H1 (cell line): ENCODE data around the gene SPR. TPM values are rescaled to one million over a fixed set of nuclear protein-coding genes. Genes with fewer than 3 reads are reported as not detected.

Experiments used
- CTCF ChIA-PET: fragments of 300-600 bp; sonication (Branson Sonifier 250); formaldehyde crosslinking; loops from one replicate; lab custom pipeline; 2021; ENCODE audit not compliant: partially characterized antibody; lab: Charles Lee
- POLR2A ChIA-PET: fragments of 300-600 bp; sonication (Branson Sonifier 250); formaldehyde crosslinking; loops from one replicate; lab custom pipeline; 2021; ENCODE audit warnings: inconsistent platforms; ENCODE audit not compliant: partially characterized antibody; lab: Charles Lee
- DNase-seq, 2 experiments: peaks; one replicate each; pipeline versions ENCODE4 v3.0.0 to v3.0.0-alpha.2; 2010 to 2022; ENCODE audit warnings: low spot score in 2 of 2, low read depth in 1 of 2, mixed read lengths in 1 of 2
- FAIRE-seq: peaks from 2 replicates; lab custom pipeline; 2011; peaks lifted over from hg19 to GRCh38; lab: Jason Lieb, UNC
- H2AFZ ChIP-seq: 2 replicates; pipeline ENCODE4 v1.8.1; 2012; ENCODE audit warnings: low read length, inconsistent platforms
- H2AK5ac ChIP-seq: 2 replicates; pipeline ENCODE4 v1.6.1; 2013; ENCODE audit warnings: low read depth, low read length
- H2BK120ac ChIP-seq: replicated peaks from 2 replicates; pipeline ENCODE3; 2013; ENCODE audit warnings: low read depth, low read length, inconsistent platforms
- H2BK12ac ChIP-seq: 2 replicates; pipeline ENCODE4 v1.6.1; 2013; ENCODE audit warnings: low read depth, low read length
- H2BK15ac ChIP-seq: 2 replicates; pipeline ENCODE4 v1.6.1; 2013; ENCODE audit warnings: low read length
- H2BK20ac ChIP-seq: 2 replicates; pipeline ENCODE4 v1.6.1; 2013; ENCODE audit warnings: low read length
- H2BK5ac ChIP-seq: 2 replicates; pipeline ENCODE4 v1.6.1; 2013; ENCODE audit warnings: low read depth, low read length
- H3K14ac ChIP-seq: 2 replicates; pipeline ENCODE4 v1.6.1; 2013; ENCODE audit warnings: inconsistent platforms; ENCODE audit not compliant: insufficient read length
- H3K18ac ChIP-seq: 2 replicates; pipeline ENCODE4 v1.6.1; 2013; ENCODE audit warnings: low read length; ENCODE audit errors: extremely low read depth
- H3K23ac ChIP-seq: 2 replicates; pipeline ENCODE4 v1.6.1; 2013; ENCODE audit warnings: inconsistent platforms; ENCODE audit not compliant: insufficient read length
- H3K23me2 ChIP-seq: 2 replicates; pipeline ENCODE4 v1.6.1; 2013; ENCODE audit warnings: low read depth, low read length
- H3K27ac ChIP-seq: 2 replicates; pipeline ENCODE4 v1.6.1; 2011; ENCODE audit warnings: low read depth, low read length, inconsistent platforms
- H3K27me3 ChIP-seq, 4 experiments: replicated peaks in 1 of 4; 1 replicate in 1 of 4; 2 replicates in 3 of 4; pipeline versions ENCODE4 v1.6.1 to v1.8.1; 2011 to 2013; ENCODE audit warnings: low read length in 3 of 4, mild to moderate bottlenecking in 3 of 4, inconsistent platforms in 2 of 4, mixed read lengths in 2 of 4, moderate library complexity in 1 of 4; ENCODE audit not compliant: control insufficient read depth in 3 of 4, insufficient read depth in 3 of 4; ENCODE audit errors: extremely low read depth in 1 of 4
- H3K36me3 ChIP-seq, 4 experiments: 2 replicates each; pipeline versions ENCODE4 v1.6.1 to v1.8.1; 2011 to 2013; ENCODE audit warnings: mild to moderate bottlenecking in 4 of 4, low read length in 3 of 4, moderate library complexity in 2 of 4, control low read depth in 1 of 4, inconsistent platforms in 1 of 4; ENCODE audit not compliant: insufficient read depth in 4 of 4, control insufficient read depth in 2 of 4
- H3K4ac ChIP-seq: replicated peaks from 2 replicates; pipeline ENCODE3; 2013; ENCODE audit warnings: low read length, low read depth, mixed read lengths, inconsistent platforms; ENCODE audit not compliant: insufficient read length
- H3K4me1 ChIP-seq, 4 experiments: replicated peaks in 1 of 4; 1 replicate in 1 of 4; 2 replicates in 3 of 4; pipeline versions ENCODE4 v1.6.1 to v1.8.1; 2011 to 2013; ENCODE audit warnings: low read length in 3 of 4, inconsistent platforms in 2 of 4, mixed read lengths in 1 of 4; ENCODE audit not compliant: insufficient read depth in 4 of 4, control insufficient read depth in 3 of 4
- H3K4me2 ChIP-seq, 2 experiments: 2 replicates each; pipeline versions ENCODE4 v1.6.1 to v1.8.1; 2011 to 2013; ENCODE audit warnings: low read depth in 2 of 2, low read length in 2 of 2, control low read depth in 1 of 2, inconsistent platforms in 1 of 2, mild to moderate bottlenecking in 1 of 2; ENCODE audit not compliant: insufficient read depth in 1 of 2
- H3K4me3 ChIP-seq, 4 experiments: fragments of 200-600, 300-600 bp in 1 of 4; sonication (generic), shearing (Covaris generic), sonication (Bioruptor Twin) in 1 of 4; 2 replicates each; pipeline versions ENCODE4 v1.5.1 to v1.8.1; 2011 to 2016; ENCODE audit warnings: low read length in 4 of 4, low read depth in 3 of 4, control low read depth in 2 of 4, inconsistent platforms in 2 of 4, mild to moderate bottlenecking in 2 of 4, mixed read lengths in 1 of 4, moderate library complexity in 1 of 4; ENCODE audit not compliant: insufficient read depth in 2 of 4; ENCODE audit errors: extremely low read depth in 1 of 4
- H3K56ac ChIP-seq: replicated peaks from 2 replicates; pipeline ENCODE3; 2013; ENCODE audit warnings: low read depth, mild to moderate bottlenecking, mixed read lengths, low read length, inconsistent platforms; ENCODE audit not compliant: insufficient read length
- H3K79me1 ChIP-seq: 2 replicates; pipeline ENCODE4 v1.6.1; 2013; ENCODE audit warnings: low read depth, low read length, control low read depth
- H3K79me2 ChIP-seq, 2 experiments: 2 replicates each; pipeline versions ENCODE4 v1.6.1 to v1.8.1; 2012 to 2013; ENCODE audit warnings: low read length in 2 of 2, mild to moderate bottlenecking in 2 of 2, inconsistent platforms in 1 of 2; ENCODE audit not compliant: insufficient read depth in 2 of 2, control insufficient read depth in 1 of 2
- H3K9ac ChIP-seq, 4 experiments: replicated peaks in 1 of 4; 1 replicate in 1 of 4; 2 replicates in 3 of 4; pipeline versions ENCODE4 v1.6.1 to v1.8.1; 2011 to 2013; ENCODE audit warnings: low read depth in 3 of 4, low read length in 3 of 4, control low read depth in 2 of 4, mild to moderate bottlenecking in 2 of 4, moderate library complexity in 2 of 4, inconsistent platforms in 1 of 4; ENCODE audit errors: extremely low read depth in 1 of 4
- H3K9me3 ChIP-seq, 2 experiments: 2 replicates each; pipeline versions ENCODE4 v1.6.1 to v1.8.1; 2012 to 2013; ENCODE audit warnings: mild to moderate bottlenecking in 2 of 2, moderate library complexity in 2 of 2, control low read depth in 1 of 2, inconsistent platforms in 1 of 2, low read depth in 1 of 2, low read length in 1 of 2, mixed read lengths in 1 of 2; ENCODE audit not compliant: insufficient read depth in 2 of 2
- H4K20me1 ChIP-seq, 2 experiments: replicated peaks in 1 of 2; 2 replicates each; pipeline versions ENCODE3 to v1.8.1; 2011 to 2013; ENCODE audit warnings: inconsistent platforms in 2 of 2, low read length in 2 of 2, mild to moderate bottlenecking in 1 of 2; ENCODE audit not compliant: insufficient read depth in 2 of 2, control insufficient read depth in 1 of 2
- H4K5ac ChIP-seq: 2 replicates; pipeline ENCODE4 v1.6.1; 2013; ENCODE audit warnings: low read length, low read depth, mixed read lengths, inconsistent platforms; ENCODE audit not compliant: insufficient read length
- H4K8ac ChIP-seq: 2 replicates; pipeline ENCODE4 v1.8.0; 2013; ENCODE audit warnings: mild to moderate bottlenecking, moderate library complexity, low read length, inconsistent platforms; ENCODE audit not compliant: insufficient read depth; ENCODE audit errors: extremely low read depth
- H4K91ac ChIP-seq: replicated peaks from 2 replicates; pipeline ENCODE3; 2013; ENCODE audit warnings: low read length, mixed read lengths, inconsistent platforms; ENCODE audit not compliant: insufficient read length
- ASH2L ChIP-seq: fragments of 200-600, 300-600 bp; sonication (generic); IDR thresholded peaks from one replicate; pipeline ENCODE4 v1.7.1; 2017; ENCODE audit warnings: low read length
- ATF3 ChIP-seq: IDR thresholded peaks from 2 replicates; pipeline ENCODE4 v1.6.1; 2011; ENCODE audit warnings: low read depth, mild to moderate bottlenecking, low read length; ENCODE audit not compliant: insufficient read depth
- BCL11A ChIP-seq, 2 experiments: IDR thresholded peaks; one replicate each; pipeline ENCODE4 v1.6.1; 2011; ENCODE audit warnings: low read depth in 2 of 2, low read length in 2 of 2, mild to moderate bottlenecking in 2 of 2
- EGR1 ChIP-seq: IDR thresholded peaks from 2 replicates; pipeline ENCODE4 v1.6.1; 2011; ENCODE audit warnings: low read depth, low read length, borderline replicate concordance
- HDAC6 ChIP-seq: IDR thresholded peaks from one replicate; pipeline ENCODE4 v1.7.1; 2012; ENCODE audit warnings: low read depth, mild to moderate bottlenecking, inconsistent platforms, low read length, moderate library complexity
- RAD21 ChIP-seq, 2 experiments: IDR thresholded peaks in 1 of 2; conservative IDR thresholded peaks in 1 of 2; 2 replicates each; pipeline ENCODE4 v1.6.1; 2011; ENCODE audit warnings: low read depth in 2 of 2, low read length in 2 of 2, improper control_type of control experiment in 1 of 2, inconsistent platforms in 1 of 2, mild to moderate bottlenecking in 1 of 2, moderate library complexity in 1 of 2
- SIN3A ChIP-seq, 2 experiments: IDR thresholded peaks in 1 of 2; conservative IDR thresholded peaks in 1 of 2; 2 replicates each; pipeline ENCODE4 v1.6.1; 2011 to 2012; ENCODE audit warnings: low read length in 2 of 2, improper control_type of control experiment in 1 of 2, low read depth in 1 of 2, mild to moderate bottlenecking in 1 of 2
- TBP ChIP-seq: IDR thresholded peaks from 2 replicates; pipeline ENCODE4 v1.6.1; 2011; ENCODE audit warnings: low read depth, low read length, improper control_type of control experiment
- WGBS, 2 experiments: shearing (Covaris generic) in 1 of 2; methylation state at CpG; one replicate each; pipeline versions ENCODE4 v1.1.6 to v1.1.7; 2013 to 2015; ENCODE audit warnings: low lambda C conversion rate in 2 of 2, mixed read lengths in 2 of 2, inconsistent platforms in 1 of 2, low coverage in 1 of 2, missing lambda C conversion rate in 1 of 2; ENCODE audit not compliant: insufficient replicate concordance in 2 of 2, insufficient coverage in 1 of 2, insufficient read length in 1 of 2; ENCODE audit errors: extremely low coverage in 1 of 2, missing lambda C conversion rate in 1 of 2; 5-methylcytosine and 5-hydroxymethylcytosine counted together
- polyA plus RNA-seq, 7 experiments: library from polyadenylated mRNA; depleted of rRNA in 3 of 7; stranded (reverse) in 5 of 7; unstranded in 2 of 7; fragments of >200 nt in 5 of 7; fragments of 200-250 nt in 2 of 7; gene quantifications; 1 replicate in 5 of 7; 2 replicates in 1 of 7; 4 replicates in 1 of 7; pipeline versions ENCODE4 v1.2.1 to v1.2.3, GENCODE V29; 2011 to 2013; ENCODE audit warnings: missing spikeins in 2 of 7, mixed read lengths in 2 of 7
- total RNA-seq: library from RNA; stranded (reverse); fragmentation: NEBNext Ultra II Directional; extraction: Animal tissue kit (Norgen Biotek cat#: 25700); gene quantifications from 2 replicates; pipeline ENCODE4 v1.2.1, GENCODE V29; 2021

The SPR gene
- total and polyA plus RNA-seq, 2 of the 8 experiments (the other 6 are each of a cell fraction or from before 2014, with no cell fraction given): 4.5 to 11.5 TPM

GRCh38 chr2:72940361-72940760 is 53.2 kb downstream of the SPR start:
- H3K4me3 ChIP-seq: no peak overlapping the region
- FAIRE-seq (no peak), DNase-seq (no peak)
- no peak overlapping the region for H3K56ac ChIP-seq
- ChIA-PET POLR2A (interaction anchor here (0.8 to 2.4 kb wide), 8 partner anchors 11 to 23 kb away, joined by 3 to 11 read pairs (median 4); partner anchors contain the start of gene EMX1), CTCF (interaction anchor here (0.6 to 25.6 kb wide), 12 partner anchors 9 to 247 kb away, joined by 3 to 490 read pairs (median 5); partner anchors contain the start of gene EMX1)
- no peaks in the 10 kb centered on the region for H3K23me2 ChIP-seq
- no peak overlapping the region for H3K9ac ChIP-seq
- H3K4me1 ChIP-seq: peaks cover 0 to 22% (median 15%) of the 10 kb centered on the region in 4 experiments; a peak in 6 of 7 replicates
- peak overlapping the region; percentile 78 for H2BK120ac ChIP-seq
- H3K27ac ChIP-seq: no peak overlapping the region
- no peak for TF ChIP-seq ATF3
- no peak for TF ChIP-seq HDAC6
- no peak for TF ChIP-seq EGR1
- no peak for TF ChIP-seq SIN3A (conservative IDR thresholded peaks at IDR 0.05 in 1 of 2, IDR thresholded peaks at IDR 0.05 in 1 of 2; ENCODE audit: low read depth in 1 of 2, low read length in 2 of 2)
- no peak for TF ChIP-seq RAD21 (IDR thresholded peaks at IDR 0.05 in 1 of 2, conservative IDR thresholded peaks at IDR 0.05 in 1 of 2; ENCODE audit: low read depth in 2 of 2, low read length in 2 of 2)
- TF ChIP-seq TBP: no peak
- TF ChIP-seq BCL11A (IDR thresholded peaks at IDR 0.05; ENCODE audit: low read depth in 2 of 2, low read length in 2 of 2): no peak
- no peak for TF ChIP-seq ASH2L
- TF ChIP-seq, all 59 proteins: peak for 0
- peak overlapping the region; percentile 93; the same call in 1 of the 2 replicates for H2BK20ac ChIP-seq
- no peaks in the 10 kb centered on the region for H4K20me1 ChIP-seq
- H3K14ac ChIP-seq: no peak overlapping the region
- no peaks in the 10 kb centered on the region for H3K9me3 ChIP-seq
- H2AK5ac ChIP-seq: no peak overlapping the region
- peak overlapping the region; percentile 48; the same call in 1 of the 2 replicates for H2BK5ac ChIP-seq
- H3K36me3 ChIP-seq: no peaks in the 10 kb centered on the region
- H3K4ac ChIP-seq: no peak overlapping the region
- H4K8ac ChIP-seq: no peak overlapping the region
- no peaks in the 10 kb centered on the region for H3K79me2 ChIP-seq
- 89% methylated on average over 5 of the region's 6 CpGs; no CpG with 5 or more reads in 1 of the 2 experiments for WGBS, 2 experiments
- no peak overlapping the region for H2AFZ ChIP-seq
- peaks cover 0 to 2% (median 0%) of the 10 kb centered on the region in 4 experiments; a peak in 2 of 7 replicates for H3K27me3 ChIP-seq
- H3K4me2 ChIP-seq: peak overlapping the region in 1 of 2 experiments; percentile 6; a peak in 1 of 4 replicates
- no peak overlapping the region for H3K23ac ChIP-seq
- H3K79me1 ChIP-seq: no peaks in the 10 kb centered on the region
- no peak overlapping the region for H2BK15ac ChIP-seq
- peak overlapping the region; percentile 25; the same call in 1 of the 2 replicates for H3K18ac ChIP-seq
- 0 out of 2 replicates have a peak overlapping the region, but pooled peaks have one; percentile 60 for H2BK12ac ChIP-seq
- peak overlapping the region; percentile 13 for H4K91ac ChIP-seq
- no peak overlapping the region for H4K5ac ChIP-seq
